GM18951 (cell line): ENCODE data around the gene ATXN2.
"Not testable (repeated sequence)": the region's sequence is repeated elsewhere in the genome, so short reads cannot be mapped to it uniquely, and the experiment has no call there.

ENCODE experiments used
- POLR2A ChIP-seq: IDR thresholded peaks from 4 replicates; pipeline ENCODE4 v1.6.1; 2011; ENCODE audit warnings: mild to moderate bottlenecking; ENCODE audit not compliant: insufficient read length, insufficient read depth; ENCODE audit errors: extremely low read depth
- in situ Hi-C: fragments of 300-500 bp; cut with MboI; formaldehyde crosslinking; loops from one replicate; pipeline ENCODE4 v1.12.0; 2022; ENCODE audit warnings: low sequenced_read_pairs, mixed read lengths, inconsistent platforms; ENCODE audit not compliant: unreplicated experiment

The ATXN2 gene

DNA sequence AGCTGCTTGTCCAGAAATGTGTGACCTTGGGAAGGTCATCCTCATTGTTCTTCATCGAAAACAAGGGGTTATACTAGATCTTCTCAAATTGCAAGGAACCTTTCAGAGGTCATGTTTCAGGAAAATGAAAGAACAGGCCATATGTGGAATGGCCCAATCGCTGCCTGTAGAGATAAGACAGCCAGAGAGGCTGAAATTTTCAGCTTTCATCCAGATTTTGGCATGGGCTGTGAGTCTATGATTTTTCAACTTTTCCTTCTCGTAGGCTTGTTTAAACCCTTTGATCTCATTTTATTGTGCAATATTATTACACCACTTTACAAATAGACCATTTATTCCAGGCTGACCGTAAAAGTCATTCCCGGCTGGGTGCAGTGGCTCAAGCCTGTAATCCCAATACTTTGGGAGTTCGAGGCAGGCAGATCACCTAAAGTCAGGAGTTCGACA lies 17.1 kb upstream of the ATXN2 start:
- no peak for TF ChIP-seq POLR2A
- in situ Hi-C loops: no loop called here

DNA sequence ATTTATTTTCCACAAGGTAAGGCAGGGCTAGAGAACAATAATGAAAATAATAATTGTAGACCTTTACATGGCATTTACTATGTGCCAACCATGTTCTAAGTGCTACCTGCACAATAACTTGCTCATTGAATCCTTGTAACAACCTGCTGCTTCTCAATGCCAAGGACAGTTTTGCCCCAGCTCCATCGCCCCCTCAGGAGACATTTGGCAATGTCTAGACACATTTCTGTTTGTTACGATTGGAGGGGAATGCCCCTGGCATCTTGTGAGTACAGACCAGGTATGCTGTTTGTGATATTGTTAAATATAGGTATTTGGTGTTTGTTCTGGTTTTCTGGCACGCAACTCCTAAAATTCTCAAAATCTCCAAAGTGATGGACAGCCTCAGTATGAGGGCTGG lies 8.1 kb upstream of the ATXN2 start:
- no peak for TF ChIP-seq POLR2A
- in situ Hi-C loops: no loop called here

DNA sequence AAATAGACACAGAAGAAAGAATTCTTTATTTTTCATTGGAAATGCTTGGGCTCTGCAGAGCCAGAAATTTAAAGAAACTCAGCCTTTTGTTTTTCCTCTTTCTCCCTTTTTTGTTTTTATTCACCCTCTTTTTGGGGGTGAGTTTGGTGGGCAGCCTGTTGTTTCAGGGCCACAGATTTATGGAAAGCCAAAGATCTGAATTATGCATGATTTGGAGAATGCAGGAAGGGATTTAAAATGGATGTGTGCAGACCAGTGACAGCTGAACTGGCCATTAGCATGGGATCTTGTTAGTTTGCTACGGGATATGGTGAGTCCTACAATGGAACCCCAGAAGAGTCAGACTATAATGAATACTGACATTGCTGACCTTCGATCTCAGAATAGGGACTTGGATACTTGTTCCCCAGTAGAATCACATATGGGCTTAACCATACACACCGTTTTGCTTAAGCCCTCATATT lies 7.7 kb upstream of the ATXN2 start:
- no peak for TF ChIP-seq POLR2A
- in situ Hi-C loops: no loop called here

DNA sequence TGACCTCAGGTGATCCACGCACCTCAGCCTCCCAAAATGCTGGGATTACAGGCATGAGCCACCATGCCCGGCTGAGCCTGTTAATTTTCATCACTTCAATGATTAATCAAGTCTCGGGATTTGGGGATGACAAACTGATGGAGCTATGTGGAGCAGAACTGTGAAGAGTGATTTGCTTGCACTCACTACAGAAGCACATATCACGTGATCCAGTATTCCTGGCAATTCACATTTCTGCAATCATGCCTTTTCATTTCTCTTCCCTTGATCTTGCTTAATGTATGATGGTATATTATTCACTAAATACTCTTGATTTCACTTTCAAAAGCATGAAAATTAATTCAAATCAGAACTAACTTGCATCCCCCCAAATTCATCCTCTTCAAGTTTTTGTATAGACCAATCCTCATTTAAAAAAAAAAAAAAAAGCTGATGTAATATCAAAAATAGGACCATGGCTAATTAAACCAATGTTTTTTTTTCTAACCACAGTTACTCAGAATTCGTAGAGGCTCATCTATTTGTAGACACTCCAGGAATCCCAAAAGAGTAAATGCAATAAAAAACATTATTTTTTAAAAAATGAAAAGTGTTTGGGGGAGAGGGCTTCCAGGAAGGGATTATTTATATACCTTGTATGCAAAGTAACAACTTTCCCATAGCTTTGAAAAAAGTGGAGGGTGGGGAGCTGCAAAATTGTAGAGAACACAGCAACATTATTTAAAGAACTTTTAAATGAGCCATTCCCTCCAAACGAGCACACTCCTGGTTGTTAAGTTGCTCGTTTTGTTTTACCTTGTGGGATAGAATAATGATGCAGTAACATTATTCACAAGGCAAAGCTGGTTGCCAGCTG lies 7.0 kb upstream of the ATXN2 start:
- TF ChIP-seq POLR2A: no peak
- in situ Hi-C loops: no loop called here

DNA sequence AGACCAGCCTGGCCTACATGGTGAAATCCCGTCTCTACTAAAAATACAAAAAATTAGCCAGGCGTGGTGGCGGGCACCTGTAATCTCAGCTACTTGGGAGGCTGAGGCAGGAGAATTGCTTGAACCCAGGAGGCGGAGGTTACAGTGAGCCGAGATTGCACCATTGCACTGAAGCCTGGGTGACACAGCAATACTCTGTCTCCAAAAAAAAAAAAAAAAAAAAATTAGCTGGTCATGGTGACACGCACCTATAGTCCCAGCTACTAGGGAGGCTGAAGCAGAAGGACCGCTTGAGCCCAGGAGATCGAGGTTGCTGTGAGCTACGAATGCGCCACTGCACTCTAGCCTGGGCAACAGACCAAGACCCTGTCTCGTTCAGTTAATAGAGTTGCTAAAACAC lies 3.7 kb upstream of the ATXN2 start:
- in situ Hi-C loops: not testable (repeated sequence)

DNA sequence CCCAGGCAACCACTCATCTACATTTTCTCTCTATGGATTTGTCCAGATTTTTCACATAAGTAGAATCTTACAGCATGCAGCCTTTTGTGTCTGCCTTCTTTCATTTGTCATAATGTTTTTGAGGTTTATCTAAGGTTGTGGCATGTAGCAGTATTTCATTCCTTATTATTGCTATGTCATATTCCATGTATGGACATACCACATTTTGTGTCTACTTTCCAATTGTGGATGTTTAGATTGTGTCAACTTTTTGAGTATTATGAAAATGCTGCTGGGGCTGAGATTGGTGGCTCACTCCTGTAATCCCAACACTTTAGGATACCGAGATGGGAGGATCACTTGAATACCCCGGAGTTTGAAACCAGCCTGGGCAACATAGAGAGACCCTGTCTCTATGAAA lies 3.2 kb upstream of the ATXN2 start:
- TF ChIP-seq POLR2A: no peak
- in situ Hi-C loops: no loop called here

DNA sequence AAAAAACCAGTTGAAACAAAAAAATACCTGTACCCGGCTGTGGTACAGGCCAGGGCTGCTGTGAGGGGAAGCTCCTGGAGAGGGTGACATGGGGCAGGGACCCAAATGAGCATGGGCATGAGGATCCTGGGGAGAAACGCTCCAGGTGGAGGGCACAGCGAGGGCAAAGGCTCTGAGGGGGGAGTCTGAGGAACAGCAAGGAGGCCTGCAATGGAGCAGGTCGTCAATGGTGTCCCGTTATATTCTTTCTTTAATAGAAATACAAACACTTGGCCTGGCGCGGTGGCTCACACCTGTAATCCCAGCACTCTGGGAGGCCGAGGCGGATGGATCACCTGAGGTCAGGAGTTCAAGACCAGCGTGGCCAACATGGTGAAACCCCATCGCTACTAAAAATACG lies 1.9 kb upstream of the ATXN2 start:
- in situ Hi-C loops: not testable (repeated sequence)

DNA sequence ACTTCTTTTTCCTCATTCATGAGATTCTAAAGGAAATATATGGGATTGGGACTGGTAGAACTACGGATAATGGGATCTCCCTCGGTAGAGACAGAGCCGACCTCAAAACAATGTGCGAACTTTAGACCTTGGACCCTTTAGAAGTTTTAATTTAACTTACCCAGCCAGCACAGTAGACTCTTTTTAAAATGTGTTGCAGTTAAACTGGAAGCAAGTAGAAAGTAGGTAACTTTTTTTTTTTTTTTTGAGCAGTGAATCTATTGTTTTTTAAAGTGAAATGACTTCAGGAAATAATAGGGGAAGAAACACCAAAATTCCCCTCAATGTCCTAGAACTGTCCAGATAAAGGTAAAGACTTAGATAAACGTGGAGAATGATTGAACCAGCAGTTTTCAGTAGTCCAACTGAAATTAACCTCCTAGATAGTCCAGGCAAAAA lies 1.1 kb upstream of the ATXN2 start:
- in situ Hi-C loops: no loop called here

DNA sequence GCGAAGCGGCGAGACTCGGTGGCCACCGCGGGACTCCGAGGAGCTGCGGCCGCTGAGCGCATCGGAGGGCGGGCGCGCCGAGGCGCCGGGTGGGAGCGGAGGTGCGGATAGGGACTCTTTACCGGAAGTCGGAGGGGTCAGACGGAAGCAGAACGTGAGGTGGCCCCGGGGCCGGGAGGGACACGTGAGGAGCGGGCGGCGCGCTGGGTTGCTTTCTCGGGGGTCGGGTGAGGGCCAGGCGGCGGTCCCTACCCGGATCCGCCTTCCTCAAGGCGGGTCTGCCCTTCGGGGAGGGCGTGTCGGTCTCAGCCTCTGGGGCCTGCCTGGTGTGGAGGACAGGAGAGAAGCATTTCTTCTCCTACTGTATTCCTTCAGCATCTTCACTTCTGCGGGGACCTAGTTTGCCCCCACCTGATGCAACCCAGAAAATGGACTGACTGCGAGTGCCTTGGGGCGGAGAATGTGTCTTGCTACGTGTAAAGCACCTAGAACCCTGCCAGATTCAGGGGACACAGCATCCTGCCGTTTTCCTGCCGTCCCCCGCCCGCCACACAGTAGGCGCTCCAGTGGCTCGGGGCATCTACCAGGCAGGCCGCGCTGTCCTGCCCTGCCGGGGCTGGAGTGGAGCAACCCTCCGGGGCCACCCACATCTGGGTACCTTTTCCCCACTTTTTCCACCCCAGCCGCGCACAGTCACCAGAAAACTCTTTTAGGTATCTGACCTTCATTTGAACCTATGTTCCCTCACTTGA lies 514 bp upstream of the ATXN2 start:
- in situ Hi-C loops: no loop called here
- peak; percentile 93 for TF ChIP-seq POLR2A

More for the DNA sequence above, 1.1 kb upstream of the ATXN2 start:
- TF ChIP-seq POLR2A: no peak

DNA sequence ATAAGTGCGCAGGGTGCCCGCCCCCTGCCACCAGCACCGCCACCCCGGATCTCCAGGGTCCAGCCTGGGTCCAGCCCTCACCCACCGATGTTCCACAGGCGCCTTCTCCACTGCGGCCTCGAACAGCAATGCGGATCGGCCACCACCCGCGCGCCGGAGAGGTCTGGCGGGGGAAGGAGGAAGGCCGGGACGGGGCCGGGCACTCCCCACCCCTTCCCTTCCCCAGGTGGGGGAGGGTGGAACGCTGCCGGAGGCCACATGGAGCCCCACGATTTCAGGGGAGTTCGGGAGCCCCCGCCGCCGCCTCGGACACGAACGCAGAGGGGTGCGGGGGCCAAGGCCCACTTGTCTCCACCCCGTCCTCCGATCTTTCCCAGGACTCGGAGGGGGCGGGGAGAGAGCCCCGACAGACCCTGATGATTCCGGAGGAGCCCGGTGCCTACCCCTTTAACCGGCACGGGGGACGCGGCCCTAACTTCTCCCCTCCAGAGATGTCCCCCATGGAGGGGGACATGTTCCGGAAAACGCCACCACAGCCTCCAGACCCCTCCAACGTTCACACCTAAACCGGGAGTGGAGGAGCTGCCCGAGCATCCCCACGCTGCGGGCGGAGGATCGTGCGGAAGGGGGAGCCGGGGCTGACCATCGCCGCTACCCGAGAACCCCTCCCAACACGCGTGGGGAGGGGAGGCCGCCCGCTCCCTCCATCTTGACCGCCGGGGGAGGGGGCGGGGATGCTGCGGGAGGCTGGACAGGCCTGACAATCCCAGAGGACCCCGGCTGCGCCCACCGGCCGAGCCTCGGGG lies 1.1 kb downstream of the ATXN2 start:
- in situ Hi-C loops: no loop called here
- TF ChIP-seq POLR2A: peak; percentile 28

DNA sequence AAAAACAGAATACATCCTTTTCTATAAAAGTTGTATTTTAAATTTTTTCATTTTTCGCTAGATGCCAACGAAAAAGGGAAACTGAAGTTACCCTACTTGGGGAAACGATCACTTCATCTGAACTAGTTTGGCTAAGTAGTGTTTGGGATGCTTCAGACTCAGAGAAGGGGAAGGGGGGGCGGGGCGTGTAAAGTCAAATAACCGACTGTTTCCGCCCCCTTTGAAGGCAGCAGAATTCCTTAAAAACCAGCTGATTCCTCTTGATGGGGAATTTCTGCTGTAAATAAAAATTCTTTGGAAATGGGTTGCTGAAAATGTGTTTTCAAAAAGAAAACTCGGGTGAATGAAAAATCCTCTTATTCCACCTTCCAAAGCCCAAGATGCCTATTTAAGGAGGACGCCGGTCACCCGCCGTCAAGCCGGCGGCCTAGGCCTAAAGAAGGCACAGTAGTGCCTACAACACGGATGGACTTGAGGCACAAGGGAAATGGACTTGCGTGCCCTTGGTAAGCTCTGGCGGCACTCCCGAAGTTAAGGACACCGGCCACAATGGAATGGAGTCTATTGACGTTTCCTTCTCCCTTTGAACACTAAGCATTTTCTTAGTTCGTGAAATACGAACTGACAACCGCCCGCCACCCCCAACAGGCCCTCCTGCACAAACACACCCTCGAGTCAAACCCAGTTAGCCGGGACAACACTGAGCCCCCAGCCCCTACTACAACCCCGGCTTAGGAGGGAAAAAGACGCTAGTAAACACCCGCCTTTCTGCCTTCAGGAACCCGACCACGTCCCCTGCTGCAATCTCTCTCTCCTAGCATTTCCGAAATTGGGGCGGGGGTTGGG lies 1.9 kb downstream of the ATXN2 start:
- in situ Hi-C loops: no loop called here
- no peak for TF ChIP-seq POLR2A

DNA sequence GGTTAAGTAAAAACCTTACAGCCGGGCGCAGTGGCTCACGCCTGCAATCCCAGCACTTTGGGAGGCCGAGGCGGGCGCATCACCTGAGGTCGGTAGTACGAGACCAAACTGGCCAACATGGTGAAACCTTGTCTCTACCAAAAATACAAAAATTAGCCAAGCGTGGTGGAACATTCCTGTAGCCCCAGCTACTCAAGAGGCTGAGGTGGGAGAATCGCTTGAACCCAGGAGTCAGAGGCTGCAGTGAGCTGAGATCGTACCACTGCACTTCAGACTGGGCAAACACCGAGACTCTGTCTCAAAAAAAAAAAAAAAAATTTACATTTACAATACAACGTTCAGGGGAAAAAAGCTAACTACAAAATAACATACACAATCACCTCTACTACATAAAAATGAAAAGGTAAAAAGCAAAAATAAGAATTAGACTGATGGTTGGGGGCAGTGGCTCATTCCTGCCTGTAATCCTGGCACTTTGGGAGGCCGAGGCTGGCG lies 3.7 kb downstream of the ATXN2 start:
- in situ Hi-C loops: not testable (repeated sequence)

DNA sequence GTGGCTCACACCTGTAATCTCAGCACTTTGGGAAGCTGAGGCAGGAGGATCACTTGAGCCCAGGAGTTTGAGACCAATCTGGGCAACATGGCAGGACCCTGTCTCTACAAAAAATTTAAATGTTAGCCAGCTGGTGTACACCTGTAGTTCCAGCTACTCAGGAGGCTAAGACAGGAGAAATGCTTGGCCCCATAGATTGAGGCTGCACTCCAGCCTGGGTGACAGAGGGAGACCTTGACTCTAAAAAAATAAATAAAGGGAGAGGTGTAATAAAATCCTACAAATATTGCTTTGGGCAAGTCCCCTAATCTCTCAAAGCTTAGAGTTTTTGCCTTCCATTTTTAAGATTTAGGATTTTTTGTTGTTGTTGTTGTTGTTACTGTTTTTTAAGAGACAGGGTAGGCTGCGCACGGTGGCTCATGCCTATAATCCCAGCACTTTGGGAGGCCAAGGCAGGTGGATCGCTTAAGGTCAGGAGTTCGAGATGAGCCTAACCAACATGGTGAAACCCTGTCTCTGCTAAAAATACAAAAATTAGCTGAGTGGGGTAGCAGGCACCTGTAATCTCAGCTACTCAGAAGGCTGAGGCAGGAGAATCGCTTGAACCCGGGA lies 7.6 kb downstream of the ATXN2 start:
- in situ Hi-C loops: not testable (repeated sequence)
